Esophagus muscularis mucosa (tissue), 4 donors: ENCODE measurements around the gene PEAK3. TPM values are rescaled to one million over a fixed set of nuclear protein-coding genes. Genes with fewer than 3 reads are reported as not detected.
"Not testable (repeated sequence)": the region's sequence is repeated elsewhere in the genome, so short reads cannot be mapped to it uniquely, and the experiment has no call there.

Experiments used
- DNase-seq: peaks from one replicate; pipeline ENCODE4 v3.0.0-alpha.2; 2017; ENCODE audit errors: extremely low spot score
- H3K27ac ChIP-seq, 4 donors: fragments of 200-600 bp; sonication (generic); replicated peaks in 1 of 4; 1 replicate in 3 of 4; 2 replicates in 1 of 4; pipeline ENCODE4 v1.5.1; 2016 to 2019; ENCODE audit warnings: mild to moderate bottlenecking in 1 of 4
- H3K27me3 ChIP-seq, 4 donors: fragments of 200-600 bp; sonication (generic); one replicate each; pipeline versions ENCODE4 v1.5.1 to v1.6.0; 2016 to 2019
- H3K36me3 ChIP-seq, 4 donors: fragments of 200-600 bp; sonication (generic); one replicate each; pipeline ENCODE4 v1.5.1; 2016 to 2019
- H3K4me1 ChIP-seq, 4 donors: fragments of 200-600 bp; sonication (generic); one replicate each; pipeline ENCODE4 v1.5.1; 2016 to 2019
- H3K4me3 ChIP-seq, 4 donors: fragments of 200-600 bp; sonication (generic); 1 replicate in 2 of 4; 2 replicates in 2 of 4; pipeline ENCODE4 v1.5.1; 2016 to 2019; ENCODE audit warnings: mild to moderate bottlenecking in 4 of 4, moderate library complexity in 1 of 4
- H3K9me3 ChIP-seq, 4 donors: fragments of 200-600 bp; sonication (generic); 1 replicate in 3 of 4; 2 replicates in 1 of 4; pipeline ENCODE4 v1.5.1; 2016 to 2019
- CTCF ChIP-seq, 3 experiments: fragments of 200-600 bp in 2 of 3; fragments of 450-650 bp in 1 of 3; sonication (generic) in 2 of 3; IDR thresholded peaks; one replicate each; pipeline ENCODE4 v1.5.1; 2017 to 2019; ENCODE audit warnings: antibody characterized with exemption in 3 of 3, mild to moderate bottlenecking in 2 of 3, moderate library complexity in 1 of 3
- EP300 ChIP-seq: sonication (generic); formaldehyde crosslinking; IDR thresholded peaks from one replicate; pipeline ENCODE4 v1.6.1; 2017; ENCODE audit warnings: antibody characterized with exemption
- POLR2A ChIP-seq: fragments of 450-650 bp; IDR thresholded peaks from one replicate; pipeline ENCODE4 v1.6.1; 2017; ENCODE audit warnings: antibody characterized with exemption, moderate library complexity, mild to moderate bottlenecking, low read depth
- POLR2AphosphoS5 ChIP-seq, 2 donors: sonication (generic); formaldehyde crosslinking; IDR thresholded peaks; one replicate each; pipeline ENCODE4 v1.6.1; 2017; ENCODE audit warnings: antibody characterized with exemption in 2 of 2
- WGBS: methylation state at CpG from one replicate; pipeline ENCODE4 v1.1.5; 2018; 5-methylcytosine and 5-hydroxymethylcytosine counted together
- intact Hi-C: fragments of 100-400 bp; cut with DNase I; formaldehyde crosslinking; loops from one replicate; pipeline ENCODE4 v1.15.1; 2023
- total RNA-seq, 4 donors: library from RNA; depleted of rRNA; stranded (reverse); fragments of >200 nt; gene quantifications; one replicate each; pipeline versions ENCODE4 v1.1.0 to v1.2.1, GENCODE V29; 2016

PEAK3 gene
- total RNA-seq, 4 donors from 2014 or later = 0.78 to 2.3 (median 1.3) TPM

- 94% methylated on average over 6 of the region's 13 CpGs for WGBS
- Histone ChIP-seq H3K36me3 (no peaks in the 10 kb centered on the region), H3K27ac (no peak overlapping the region), H3K27me3 (peaks cover 3 to 47% (median 36%) of the 10 kb centered on the region in 4 donors), H3K4me3 (no peak overlapping the region), H3K9me3 (no peaks in the 10 kb centered on the region), H3K4me1 (peaks cover 19 to 33% (median 31%) of the 10 kb centered on the region in 4 donors)
- no peak for TF ChIP-seq POLR2A
- TF ChIP-seq CTCF (IDR thresholded peaks at IDR 0.05) = no peak
- no peak for TF ChIP-seq POLR2AphosphoS5 (IDR thresholded peaks at IDR 0.05)
- no peak for TF ChIP-seq EP300
- intact Hi-C loops = no loop called here
- no peak for DNase-seq
Observed at GRCh38 chr19:2287585-2288337, 5.8 kb upstream of the PEAK3 start.

GRCh38 chr19:2286402-2287140, 4.6 kb upstream of the PEAK3 start:
- H3K9me3 ChIP-seq = no peaks in the 10 kb centered on the region
- TF ChIP-seq POLR2A (no peak), EP300 (no peak), POLR2AphosphoS5 (IDR thresholded peaks at IDR 0.05) (no peak), CTCF (IDR thresholded peaks at IDR 0.05) (no peak)
- peaks cover 3 to 35% (median 30%) of the 10 kb centered on the region in 4 donors for H3K27me3 ChIP-seq
- 90% methylated on average over 19 of the region's 20 CpGs for WGBS
- no peaks in the 10 kb centered on the region for H3K36me3 ChIP-seq
- intact Hi-C loops = no loop called here
- DNase-seq = no peak
- H3K4me3 ChIP-seq = no peak overlapping the region
- no peak overlapping the region for H3K27ac ChIP-seq
- H3K4me1 ChIP-seq = peaks cover 28 to 41% (median 40%) of the 10 kb centered on the region in 4 donors

GRCh38 chr19:2283835-2284507, 2.0 kb upstream of the PEAK3 start:
- Histone ChIP-seq H3K9me3 (no peaks in the 10 kb centered on the region), H3K4me1 (peaks cover 9 to 26% (median 17%) of the 10 kb centered on the region in 4 donors), H3K36me3 (no peaks in the 10 kb centered on the region), H3K27me3 (peaks cover 0 to 9% (median 6%) of the 10 kb centered on the region in 4 donors), H3K27ac (no peak overlapping the region), H3K4me3 (no peak overlapping the region)
- intact Hi-C loops = no loop called here
- TF ChIP-seq EP300 = no peak
- WGBS = 89% methylated on average over 8 of the region's 8 CpGs
- DNase-seq = no peak

GRCh38 chr19:2282862-2283237, 875 bp upstream of the PEAK3 start:
- peaks cover 9 to 26% (median 16%) of the 10 kb centered on the region in 4 donors for H3K4me1 ChIP-seq
- intact Hi-C loops = no loop called here
- H3K36me3 ChIP-seq = no peaks in the 10 kb centered on the region
- no peaks in the 10 kb centered on the region for H3K27me3 ChIP-seq
- TF ChIP-seq CTCF (IDR thresholded peaks at IDR 0.05) = no peak
- no peak for TF ChIP-seq POLR2AphosphoS5 (IDR thresholded peaks at IDR 0.05)
- TF ChIP-seq EP300 = no peak
- no peak for TF ChIP-seq POLR2A
- no peak for DNase-seq
- H3K9me3 ChIP-seq = no peaks in the 10 kb centered on the region
- 67% methylated on average over 9 of the region's 11 CpGs for WGBS
- H3K4me3 ChIP-seq = peak overlapping the region in 3 of 4 donors; percentile 47 to 50 (median 47)
- no peak overlapping the region for H3K27ac ChIP-seq

- peaks cover 9 to 30% (median 20%) of the 10 kb centered on the region in 4 donors for H3K4me1 ChIP-seq
- H3K36me3 ChIP-seq, DNase-seq, H3K9me3 ChIP-seq, H3K27me3 ChIP-seq, intact Hi-C loops: not testable (repeated sequence)
- H3K4me3 ChIP-seq = peak overlapping the region; percentile 47 to 56 (median 48)
- peak overlapping the region in 3 of 4 donors; percentile 28 to 47 (median 44) for H3K27ac ChIP-seq
- 28% methylated on average over 7 of the region's 16 CpGs for WGBS
Observed at GRCh38 chr19:2281265-2282061, 512 bp downstream of the PEAK3 start.
